Astrocyte of the cerebellum (primary cell): ENCODE measurements around the gene RANGRF.

Experiments used
- DNase-seq: peaks from one replicate; pipeline ENCODE4 v3.0.0-alpha.2; 2011; ENCODE audit warnings: low read depth
- H3K4me3 ChIP-seq: 2 replicates; pipeline ENCODE4 v1.5.1; 2011; ENCODE audit warnings: mild to moderate bottlenecking, low read depth, low read length, moderate library complexity
- in situ Hi-C: cut with HindIII; loops from 2 replicates; pipeline ENCODE4 v1.10.0; 2017; ENCODE audit warnings: low sequenced_read_pairs
- TF ChIP-seq, protein P1 (sequence below): IDR thresholded peaks from 2 replicates; pipeline ENCODE4 v1.5.1; 2012; ENCODE audit warnings: low read length, low read depth, moderate library complexity, mild to moderate bottlenecking; ENCODE audit errors: missing control alignments

The RANGRF gene

DNA sequence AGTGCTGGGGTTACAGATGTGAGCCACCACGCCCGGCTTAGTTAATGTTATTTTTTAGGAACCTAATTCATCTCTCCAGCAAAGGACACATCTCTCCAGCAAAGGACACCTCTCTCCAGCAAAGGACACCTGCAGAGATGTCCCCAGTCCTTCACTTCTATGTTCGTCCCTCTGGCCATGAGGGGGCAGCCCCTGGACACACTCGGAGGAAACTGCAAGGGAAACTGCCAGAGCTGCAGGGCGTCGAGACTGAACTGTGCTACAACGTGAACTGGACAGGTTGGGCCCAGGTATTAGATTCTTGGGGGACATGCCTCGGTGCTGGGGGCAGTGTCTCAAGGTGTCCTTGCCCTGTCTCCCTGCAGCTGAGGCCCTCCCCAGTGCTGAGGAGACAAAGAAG lies 34.7 kb upstream of the RANGRF start:
- in situ Hi-C loops: no loop called here
- TF ChIP-seq, protein P1, sequence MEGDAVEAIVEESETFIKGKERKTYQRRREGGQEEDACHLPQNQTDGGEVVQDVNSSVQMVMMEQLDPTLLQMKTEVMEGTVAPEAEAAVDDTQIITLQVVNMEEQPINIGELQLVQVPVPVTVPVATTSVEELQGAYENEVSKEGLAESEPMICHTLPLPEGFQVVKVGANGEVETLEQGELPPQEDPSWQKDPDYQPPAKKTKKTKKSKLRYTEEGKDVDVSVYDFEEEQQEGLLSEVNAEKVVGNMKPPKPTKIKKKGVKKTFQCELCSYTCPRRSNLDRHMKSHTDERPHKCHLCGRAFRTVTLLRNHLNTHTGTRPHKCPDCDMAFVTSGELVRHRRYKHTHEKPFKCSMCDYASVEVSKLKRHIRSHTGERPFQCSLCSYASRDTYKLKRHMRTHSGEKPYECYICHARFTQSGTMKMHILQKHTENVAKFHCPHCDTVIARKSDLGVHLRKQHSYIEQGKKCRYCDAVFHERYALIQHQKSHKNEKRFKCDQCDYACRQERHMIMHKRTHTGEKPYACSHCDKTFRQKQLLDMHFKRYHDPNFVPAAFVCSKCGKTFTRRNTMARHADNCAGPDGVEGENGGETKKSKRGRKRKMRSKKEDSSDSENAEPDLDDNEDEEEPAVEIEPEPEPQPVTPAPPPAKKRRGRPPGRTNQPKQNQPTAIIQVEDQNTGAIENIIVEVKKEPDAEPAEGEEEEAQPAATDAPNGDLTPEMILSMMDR: no peak
- DNase-seq: no peak

DNA sequence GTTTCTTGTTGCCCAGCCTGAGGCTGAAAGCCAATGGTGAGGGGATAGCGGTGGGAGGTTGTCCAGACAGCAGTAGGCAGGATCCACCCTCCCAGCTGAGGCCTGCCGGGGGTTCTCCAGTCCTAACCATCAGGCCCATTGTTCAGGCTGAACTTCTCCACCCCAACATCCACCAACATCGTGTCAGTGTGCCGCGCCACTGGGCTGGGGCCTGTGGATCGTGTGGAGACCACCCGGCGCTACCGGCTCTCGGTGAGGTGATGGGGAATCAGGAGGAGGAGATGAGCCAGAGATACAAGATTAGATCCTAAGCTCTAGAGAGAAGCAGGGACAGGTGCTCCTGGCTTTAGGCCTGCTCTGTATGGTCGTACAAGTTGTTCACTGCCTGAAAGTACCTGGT lies 33.6 kb upstream of the RANGRF start:
- no peak overlapping the region for H3K4me3 ChIP-seq
- TF ChIP-seq, protein P1: no peak
- DNase-seq: no peak
- in situ Hi-C loops: no loop called here

More for the DNA sequence above, 34.7 kb upstream of the RANGRF start:
- H3K4me3 ChIP-seq: no peak overlapping the region

DNA sequence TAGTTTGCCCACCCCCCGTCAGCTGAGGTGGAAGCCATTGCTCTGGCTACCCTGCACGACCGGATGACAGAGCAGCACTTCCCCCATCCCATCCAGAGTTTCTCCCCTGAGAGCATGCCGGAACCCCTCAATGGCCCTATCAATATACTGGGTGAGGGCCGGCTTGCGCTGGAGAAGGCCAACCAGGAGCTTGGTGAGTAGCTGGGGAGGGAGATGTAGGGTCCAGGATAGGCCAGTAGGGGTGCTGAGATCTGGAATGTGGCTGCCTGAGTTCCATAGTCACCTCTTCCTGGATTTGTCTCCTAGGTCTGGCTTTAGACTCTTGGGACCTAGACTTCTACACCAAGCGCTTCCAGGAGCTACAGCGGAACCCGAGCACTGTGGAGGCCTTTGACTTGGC lies 33.0 kb upstream of the RANGRF start:
- DNase-seq: no peak
- in situ Hi-C loops: no loop called here
- TF ChIP-seq, protein P1: peak; percentile 16

DNA sequence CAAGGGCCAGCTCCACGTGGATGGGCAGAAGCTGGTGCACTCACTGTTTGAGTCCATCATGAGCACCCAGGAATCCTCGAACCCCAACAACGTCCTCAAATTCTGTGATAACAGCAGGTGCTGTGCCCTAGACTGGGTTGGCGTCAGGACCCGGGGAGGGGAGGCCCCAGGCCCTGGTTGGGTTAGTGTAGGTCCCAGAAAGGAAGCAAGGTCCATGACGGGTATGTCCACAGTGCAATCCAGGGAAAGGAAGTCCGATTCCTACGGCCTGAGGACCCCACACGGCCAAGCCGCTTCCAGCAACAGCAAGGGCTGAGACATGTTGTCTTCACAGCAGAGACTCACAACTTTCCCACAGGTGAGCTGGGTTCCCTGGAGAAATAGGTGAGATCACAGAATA lies 32.2 kb upstream of the RANGRF start:
- TF ChIP-seq, protein P1: no peak
- in situ Hi-C loops: no loop called here
- no peak overlapping the region for H3K4me3 ChIP-seq
- no peak for DNase-seq

More for the DNA sequence above, 33.0 kb upstream of the RANGRF start:
- H3K4me3 ChIP-seq: no peak overlapping the region

DNA sequence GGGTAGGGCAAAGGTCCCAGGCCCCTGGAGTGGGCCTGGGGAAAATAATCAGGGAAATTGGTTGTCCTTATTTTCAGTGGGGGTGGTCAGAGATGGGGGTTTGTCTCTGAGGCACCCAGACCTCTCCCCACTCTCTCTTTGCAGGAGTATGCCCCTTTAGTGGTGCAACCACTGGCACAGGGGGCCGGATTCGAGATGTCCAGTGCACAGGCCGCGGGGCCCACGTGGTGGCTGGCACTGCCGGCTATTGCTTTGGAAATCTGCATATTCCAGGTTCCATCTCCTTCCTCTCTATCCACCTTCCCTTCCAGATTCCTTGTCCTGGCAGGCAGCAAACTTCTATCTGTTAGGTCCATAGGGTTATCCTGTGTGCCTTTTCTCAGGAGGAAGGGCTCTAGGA lies 31.8 kb upstream of the RANGRF start:
- TF ChIP-seq, protein P1: no peak
- in situ Hi-C loops: no loop called here
- H3K4me3 ChIP-seq: no peak overlapping the region
- no peak for DNase-seq

DNA sequence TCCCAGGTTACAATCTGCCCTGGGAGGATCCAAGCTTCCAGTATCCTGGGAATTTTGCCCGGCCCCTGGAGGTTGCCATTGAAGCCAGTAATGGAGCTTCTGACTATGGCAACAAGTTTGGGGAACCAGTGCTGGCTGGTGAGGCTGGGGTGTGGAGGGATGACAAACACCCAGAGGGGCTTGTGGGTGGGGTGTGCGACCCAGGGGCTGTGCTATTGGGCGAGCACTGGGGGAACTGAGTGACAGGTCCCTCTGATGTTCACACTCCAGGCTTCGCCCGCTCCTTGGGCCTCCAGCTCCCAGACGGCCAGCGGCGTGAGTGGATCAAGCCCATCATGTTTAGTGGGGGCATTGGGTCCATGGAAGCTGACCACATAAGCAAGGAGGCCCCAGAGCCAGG lies 30.7 kb upstream of the RANGRF start:
- no peak for DNase-seq
- in situ Hi-C loops: no loop called here
- H3K4me3 ChIP-seq: no peak overlapping the region
- TF ChIP-seq, protein P1: no peak

DNA sequence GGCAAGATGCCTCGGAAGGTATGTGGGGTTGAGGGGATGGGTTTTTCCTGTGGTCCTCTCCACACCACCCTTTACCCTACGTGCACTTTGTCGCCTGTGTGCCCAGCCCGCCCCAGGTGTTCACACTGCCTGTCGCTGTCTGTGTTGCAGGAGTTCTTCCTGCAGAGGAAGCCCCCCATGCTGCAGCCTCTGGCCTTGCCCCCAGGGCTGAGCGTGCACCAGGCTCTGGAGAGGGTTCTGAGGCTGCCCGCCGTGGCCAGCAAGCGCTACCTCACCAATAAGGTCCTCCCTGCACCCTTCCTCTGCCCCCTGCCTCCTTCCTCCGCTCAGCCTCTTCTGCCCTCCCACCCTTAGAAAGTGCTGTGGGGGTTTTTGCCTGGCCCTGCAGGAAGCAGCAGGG lies 24.1 kb upstream of the RANGRF start:
- H3K4me3 ChIP-seq: no peak overlapping the region
- TF ChIP-seq, protein P1: no peak
- in situ Hi-C loops: no loop called here
- DNase-seq: no peak
